Duodenal mucosa (tissue), 2 donors: ENCODE results near the gene SACM1L.
"Not testable (repeated sequence)": the region's sequence is repeated elsewhere in the genome, so short reads cannot be mapped to it uniquely, and the experiment has no call there.

Source experiments
- H3K27ac ChIP-seq: one replicate; pipeline ENCODE4 v1.7.0; 2013; ENCODE audit warnings: low read depth, low read length
- H3K27me3 ChIP-seq, 2 donors: one replicate each; pipeline ENCODE4 v1.7.0; 2013; ENCODE audit warnings: low read length in 2 of 2, control low read depth in 1 of 2; ENCODE audit not compliant: insufficient read depth in 2 of 2, control insufficient read depth in 1 of 2
- H3K36me3 ChIP-seq, 2 donors: one replicate each; pipeline ENCODE4 v1.7.0; 2013; ENCODE audit warnings: low read length in 2 of 2, control low read depth in 1 of 2; ENCODE audit not compliant: insufficient read depth in 2 of 2, control insufficient read depth in 1 of 2
- H3K4me1 ChIP-seq, 2 donors: one replicate each; pipeline ENCODE4 v1.7.0; 2013; ENCODE audit warnings: low read length in 2 of 2, control low read depth in 1 of 2; ENCODE audit not compliant: insufficient read depth in 2 of 2, control insufficient read depth in 1 of 2
- H3K4me3 ChIP-seq, 2 donors: one replicate each; pipeline ENCODE4 v1.7.0; 2013; ENCODE audit warnings: low read length in 2 of 2, low read depth in 1 of 2
- H3K9ac ChIP-seq, 2 donors: one replicate each; pipeline ENCODE4 v1.7.0; 2013; ENCODE audit warnings: low read length in 2 of 2, low read depth in 1 of 2
- H3K9me3 ChIP-seq, 2 donors: one replicate each; pipeline ENCODE4 v1.7.0; 2013; ENCODE audit warnings: low read length in 2 of 2, control low read depth in 1 of 2; ENCODE audit not compliant: control insufficient read depth in 1 of 2

Gene SACM1L

GRCh38 chr3:45749880-45750279 is 60.7 kb downstream of the SACM1L start:
- no peak overlapping the region for H3K9ac ChIP-seq
- H3K4me1 ChIP-seq: no peaks in the 10 kb centered on the region
- no peak overlapping the region for H3K27ac ChIP-seq
- H3K36me3 ChIP-seq: peaks cover 0 to 30% of the 10 kb centered on the region in 2 donors
- H3K9me3 ChIP-seq: no peaks in the 10 kb centered on the region
- H3K4me3 ChIP-seq: no peak overlapping the region
- no peaks in the 10 kb centered on the region for H3K27me3 ChIP-seq

GRCh38 chr3:45751537-45752242 is 62.5 kb downstream of the SACM1L start:
- no peaks in the 10 kb centered on the region for H3K4me1 ChIP-seq
- no peak overlapping the region for H3K27ac ChIP-seq
- no peaks in the 10 kb centered on the region for H3K9me3 ChIP-seq
- H3K9ac ChIP-seq: no peak overlapping the region
- no peak overlapping the region for H3K4me3 ChIP-seq
- no peaks in the 10 kb centered on the region for H3K27me3 ChIP-seq
- H3K36me3 ChIP-seq: peaks cover 0 to 14% of the 10 kb centered on the region in 2 donors

GRCh38 chr3:45753095-45753494 is 63.9 kb downstream of the SACM1L start:
- Histone ChIP-seq H3K27me3 (no peaks in the 10 kb centered on the region), H3K27ac (no peak overlapping the region), H3K9me3 (no peaks in the 10 kb centered on the region), H3K4me3 (no peak overlapping the region), H3K36me3 (peaks cover 0 to 4% of the 10 kb centered on the region in 2 donors), H3K9ac (no peak overlapping the region), H3K4me1 (no peaks in the 10 kb centered on the region)

- Histone ChIP-seq H3K9me3 (no peaks in the 10 kb centered on the region), H3K9ac (no peak overlapping the region)
These were observed 65.3 kb downstream of the SACM1L start for GRCh38 chr3:45754461-45754860.

GRCh38 chr3:45756055-45756454 is 66.9 kb downstream of the SACM1L start:
- Histone ChIP-seq H3K27ac (no peak overlapping the region), H3K27me3 (no peaks in the 10 kb centered on the region), H3K36me3 (peaks cover 0 to 10% of the 10 kb centered on the region in 2 donors), H3K9ac (no peak overlapping the region), H3K4me1 (no peaks in the 10 kb centered on the region), H3K4me3 (no peak overlapping the region), H3K9me3 (no peaks in the 10 kb centered on the region)

More at GRCh38 chr3:45754461-45754860, 65.3 kb downstream of the SACM1L start:
- H3K4me1 ChIP-seq: no peaks in the 10 kb centered on the region
- peaks cover 0 to 10% of the 10 kb centered on the region in 2 donors for H3K36me3 ChIP-seq
- no peak overlapping the region for H3K27ac ChIP-seq
- no peak overlapping the region for H3K4me3 ChIP-seq
- no peaks in the 10 kb centered on the region for H3K27me3 ChIP-seq

- not testable (repeated sequence) for H3K9me3 ChIP-seq, H3K4me1 ChIP-seq, H3K27ac ChIP-seq, H3K27me3 ChIP-seq, H3K4me3 ChIP-seq, H3K9ac ChIP-seq
- peaks cover 0 to 10% of the 10 kb centered on the region in 2 donors for H3K36me3 ChIP-seq
These were observed 67.9 kb downstream of the SACM1L start for GRCh38 chr3:45757141-45757540.

- H3K27me3 ChIP-seq: no peaks in the 10 kb centered on the region
- H3K4me1 ChIP-seq: peaks cover 0 to 4% of the 10 kb centered on the region in 2 donors
- no peaks in the 10 kb centered on the region for H3K9me3 ChIP-seq
- H3K27ac ChIP-seq: no peak overlapping the region
- peaks cover 0 to 13% of the 10 kb centered on the region in 2 donors for H3K36me3 ChIP-seq
- no peak overlapping the region for H3K4me3 ChIP-seq
- no peak overlapping the region for H3K9ac ChIP-seq
These were observed 69.7 kb downstream of the SACM1L start for GRCh38 chr3:45758871-45759270.

GRCh38 chr3:45759851-45760250 is 70.7 kb downstream of the SACM1L start:
- H3K36me3 ChIP-seq: peaks cover 0 to 18% of the 10 kb centered on the region in 2 donors

GRCh38 chr3:45760878-45761711 is 71.9 kb downstream of the SACM1L start:
- no peaks in the 10 kb centered on the region for H3K9me3 ChIP-seq
- H3K27me3 ChIP-seq: no peaks in the 10 kb centered on the region
- no peak overlapping the region for H3K4me3 ChIP-seq
- peaks cover 0 to 4% of the 10 kb centered on the region in 2 donors for H3K4me1 ChIP-seq
- H3K9ac ChIP-seq: peak overlapping the region in 1 of 2 donors; percentile 8
- H3K27ac ChIP-seq: no peak overlapping the region
- H3K36me3 ChIP-seq: peaks cover 0 to 18% of the 10 kb centered on the region in 2 donors

More at GRCh38 chr3:45759851-45760250, 70.7 kb downstream of the SACM1L start:
- Histone ChIP-seq H3K9me3 (no peaks in the 10 kb centered on the region), H3K27me3 (no peaks in the 10 kb centered on the region), H3K4me1 (peaks cover 0 to 4% of the 10 kb centered on the region in 2 donors), H3K4me3 (no peak overlapping the region), H3K9ac (no peak overlapping the region), H3K27ac (no peak overlapping the region)

GRCh38 chr3:45761831-45762230 is 72.6 kb downstream of the SACM1L start:
- Histone ChIP-seq H3K4me3 (no peak overlapping the region), H3K36me3 (peaks cover 0 to 18% of the 10 kb centered on the region in 2 donors), H3K9me3 (no peaks in the 10 kb centered on the region), H3K4me1 (peaks cover 0 to 4% of the 10 kb centered on the region in 2 donors), H3K9ac (no peak overlapping the region), H3K27me3 (no peaks in the 10 kb centered on the region), H3K27ac (no peak overlapping the region)
